Heart right ventricle (tissue), 16 donors: ENCODE measurements around the gene PLAC9. TPM values are rescaled to one million over a fixed set of nuclear protein-coding genes. Genes with fewer than 3 reads are reported as not detected.
A peak's percentile ranks its signal among the peaks of the same experiment; 100 is the strongest.

Experiments
- ATAC-seq, 8 donors: fragments of 200-7000 bp; cut with Tn5 transposase; one replicate each; pipeline ENCODE4 v1.9.1; 2020; ENCODE audit warnings: mild to moderate bottlenecking in 8 of 8, moderate library complexity in 8 of 8, moderate number of reproducible peaks in 1 of 8
- DNase-seq, 2 donors: peaks; one replicate each; pipeline ENCODE4 v3.0.0-alpha.2; 2020
- H3K27ac ChIP-seq, 10 donors: fragments of 200-600 bp; sonication (generic) in 2 of 10; one replicate each; pipeline versions ENCODE4 v1.5.0 to v1.8.0; 2020 to 2022; ENCODE audit warnings: mild to moderate bottlenecking in 3 of 10
- H3K27me3 ChIP-seq, 7 donors: fragments of 200-600 bp; one replicate each; pipeline ENCODE4 v1.8.0; 2021 to 2022; ENCODE audit warnings: mild to moderate bottlenecking in 2 of 7
- H3K36me3 ChIP-seq, 9 donors: fragments of 200-600 bp; sonication (generic) in 1 of 9; one replicate each; pipeline versions ENCODE4 v1.5.0 to v1.8.0; 2020 to 2022; ENCODE audit warnings: mild to moderate bottlenecking in 2 of 9
- H3K4me1 ChIP-seq, 9 donors: fragments of 200-600 bp; sonication (generic) in 1 of 9; one replicate each; pipeline versions ENCODE4 v1.5.0 to v1.8.0; 2020 to 2022; ENCODE audit warnings: mild to moderate bottlenecking in 4 of 9
- H3K4me3 ChIP-seq, 10 donors: fragments of 200-600 bp; sonication (generic) in 2 of 10; one replicate each; pipeline versions ENCODE4 v1.5.0 to v1.8.0; 2020 to 2022; ENCODE audit warnings: mild to moderate bottlenecking in 7 of 10, moderate library complexity in 2 of 10
- H3K9me3 ChIP-seq, 11 donors: fragments of 200-600 bp in 10 of 11; sonication (generic) in 2 of 11; one replicate each; pipeline versions ENCODE4 v1.5.0 to v1.8.0; 2013 to 2022; ENCODE audit warnings: mild to moderate bottlenecking in 2 of 11, control low read depth in 1 of 11, moderate library complexity in 1 of 11
- WGBS, 2 donors: extraction: QIAGEN DNeasy Blood & Tissue Kit; methylation state at CpG; one replicate each; pipeline ENCODE4 v1.1.7; 2013; ENCODE audit warnings: inconsistent platforms in 1 of 2; 5-methylcytosine and 5-hydroxymethylcytosine counted together
- intact Hi-C, 10 donors: fragments of 100-400 bp; cut with DNase I; formaldehyde crosslinking; loops; one replicate each; pipeline versions ENCODE4 v1.11.1 to v1.14.2; 2022
- polyA plus RNA-seq, 2 donors: library from polyadenylated mRNA; stranded (reverse); fragments of 200-250 nt; gene quantifications; one replicate each; pipeline ENCODE4 v1.2.3, GENCODE V29; 2013
- total RNA-seq, 10 donors: library from RNA; stranded (reverse); fragmentation: NEBNext Ultra II Directional in 3 of 10; extraction: Animal tissue kit (Norgen Biotek cat#: 25700) in 3 of 10; gene quantifications; one replicate each; pipeline versions ENCODE4 v1.2.1 to v1.2.4, GENCODE V29; 2021 to 2023
- TF ChIP-seq, protein P1 (sequence below), 9 donors: fragments of 200-600 bp; sonication (generic) in 2 of 9; IDR thresholded peaks; one replicate each; pipeline versions ENCODE4 v1.5.0 to v1.8.0; 2021 to 2022; ENCODE audit warnings: antibody characterized with exemption in 9 of 9, mild to moderate bottlenecking in 5 of 9, moderate library complexity in 1 of 9
- donor health status: Arrhythmogenic right ventricular cardiomyopathy.
- donor health status: ischemic (EF 13 %, LVEDD 7.1; RV severe dilation, severe dysfunction).
- donor health status: healthy with polysubstance abuse.
- donor health status: DM: no; HTN: yes; CAD: no.
- donor health status: DM: no; HTN: no; CAD: no.
- donor health status: ischemic (EF 25% LVEDD 6.9; RV normal size, moderate dysfunction).
- donor health status: ischemic (EF 25% LVEDD 5.7; RV mildly dilated, moderate dysfunction).
- donor health status: healthy.
- donor health status: DM: yes; HTN: yes; CAD: no.
- donor health status: Ischemic cardiomyopathy.
- donor health status: ischemic (EF 35%, LVEDD 5.7; RV mildly dilated, moderate dysfunction).
- donor health status: nonischemic (EF 11% LVEDD 7.7; RV severe dilation, severe dysfunction).
- donor health status: DM: yes; HTN: yes; CAD: no.
- donor health status: PGD.
- donor health status: ischemic (EF 29% LVEDD 5.4; RV normal size, mild dysfunction).
- donor health status: nonischemic (EF 23%, LVEDD 6.1; RV moderate dilation, normal function).

Gene PLAC9
- total and polyA plus RNA-seq, 12 donors, result 16.8 to 129 (median 28.7) TPM

DNA sequence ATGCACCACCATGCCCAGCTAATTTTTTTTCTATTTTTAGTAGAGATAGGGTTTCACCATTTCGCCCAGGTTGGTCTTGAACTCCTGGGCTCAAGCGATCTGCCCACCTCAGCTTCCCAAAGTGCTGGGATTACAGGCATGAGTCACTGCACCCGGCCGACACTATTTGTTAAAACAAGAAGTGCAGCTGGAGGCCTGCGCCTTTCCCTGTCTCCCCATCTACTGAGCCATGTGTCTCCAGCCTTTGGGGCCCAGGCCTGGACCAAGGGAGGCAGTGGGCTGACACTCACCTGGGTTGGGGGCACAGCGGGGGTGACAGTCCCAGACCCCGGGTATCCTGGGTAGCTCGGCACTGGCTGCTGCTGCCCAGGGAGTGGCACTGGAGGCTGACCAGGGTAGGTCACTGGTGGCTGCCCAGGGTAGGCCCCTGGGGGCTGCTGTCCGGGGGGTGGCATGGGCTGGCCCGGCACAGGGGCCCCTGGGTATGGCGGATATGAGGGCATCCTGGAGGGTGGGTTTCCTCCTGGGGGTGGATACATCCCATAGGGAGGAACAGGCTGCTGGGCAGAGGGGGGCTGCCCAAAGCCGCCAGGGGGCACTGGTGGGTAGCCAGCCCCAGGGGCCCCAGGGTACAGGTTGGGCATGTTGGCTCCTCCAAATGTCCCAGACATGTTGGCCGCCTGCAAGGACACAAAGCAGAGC, 36.3 kb downstream of the PLAC9 start:
- peak overlapping the region in 9 of 10 donors; percentile 36 to 86 (median 74) for H3K27ac ChIP-seq
- WGBS, 2 donors, result 87 to 94% methylated on average over 13 of the region's 13 CpGs
- TF ChIP-seq, protein P1, sequence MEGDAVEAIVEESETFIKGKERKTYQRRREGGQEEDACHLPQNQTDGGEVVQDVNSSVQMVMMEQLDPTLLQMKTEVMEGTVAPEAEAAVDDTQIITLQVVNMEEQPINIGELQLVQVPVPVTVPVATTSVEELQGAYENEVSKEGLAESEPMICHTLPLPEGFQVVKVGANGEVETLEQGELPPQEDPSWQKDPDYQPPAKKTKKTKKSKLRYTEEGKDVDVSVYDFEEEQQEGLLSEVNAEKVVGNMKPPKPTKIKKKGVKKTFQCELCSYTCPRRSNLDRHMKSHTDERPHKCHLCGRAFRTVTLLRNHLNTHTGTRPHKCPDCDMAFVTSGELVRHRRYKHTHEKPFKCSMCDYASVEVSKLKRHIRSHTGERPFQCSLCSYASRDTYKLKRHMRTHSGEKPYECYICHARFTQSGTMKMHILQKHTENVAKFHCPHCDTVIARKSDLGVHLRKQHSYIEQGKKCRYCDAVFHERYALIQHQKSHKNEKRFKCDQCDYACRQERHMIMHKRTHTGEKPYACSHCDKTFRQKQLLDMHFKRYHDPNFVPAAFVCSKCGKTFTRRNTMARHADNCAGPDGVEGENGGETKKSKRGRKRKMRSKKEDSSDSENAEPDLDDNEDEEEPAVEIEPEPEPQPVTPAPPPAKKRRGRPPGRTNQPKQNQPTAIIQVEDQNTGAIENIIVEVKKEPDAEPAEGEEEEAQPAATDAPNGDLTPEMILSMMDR (IDR thresholded peaks at IDR 0.05), result peak in 6 of 9 donors; percentile 17 to 44 (median 24)
- intact Hi-C loops, result loop anchor here in 2 of 10 donors (5.0 kb wide), 1 partner anchor 33 kb away; no protein-coding TSS in a partner anchor
- no peaks in the 10 kb centered on the region for H3K9me3 ChIP-seq
- DNase-seq (no peak), ATAC-seq (peak in 2 of 8 donors; percentile 18 to 31)
- H3K27me3 ChIP-seq, result no peaks in the 10 kb centered on the region
- peaks cover 0 to 99% (median 26%) of the 10 kb centered on the region in 9 donors for H3K36me3 ChIP-seq
- H3K4me3 ChIP-seq, result no peak overlapping the region
- peaks cover 39 to 96% (median 83%) of the 10 kb centered on the region in 9 donors for H3K4me1 ChIP-seq

DNA sequence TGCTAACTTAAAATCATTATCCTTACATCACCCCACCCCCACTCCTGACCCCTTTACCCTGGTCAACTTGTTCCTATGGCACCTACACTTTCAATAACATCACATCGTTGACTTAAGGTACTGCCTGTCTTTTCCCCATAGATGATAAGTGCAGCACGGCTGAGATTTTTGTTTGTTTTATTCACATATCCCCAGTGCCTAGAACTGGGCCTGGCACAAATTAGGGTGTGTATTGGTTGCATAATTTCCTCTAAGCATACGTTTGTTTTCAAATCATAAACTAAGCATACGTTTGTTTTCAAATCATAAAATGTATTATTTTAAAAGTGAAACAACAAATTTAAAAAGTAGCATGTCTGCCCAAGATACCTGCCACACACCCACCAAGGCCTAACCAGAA, 37.5 kb downstream of the PLAC9 start:
- Histone ChIP-seq H3K4me1 (peaks cover 34 to 88% (median 73%) of the 10 kb centered on the region in 9 donors), H3K36me3 (peaks cover 0 to 95% (median 15%) of the 10 kb centered on the region in 9 donors), H3K9me3 (no peaks in the 10 kb centered on the region), H3K27ac (no peak overlapping the region), H3K4me3 (no peak overlapping the region), H3K27me3 (no peaks in the 10 kb centered on the region)
- DNase-seq (no peak), ATAC-seq (no peak)
- 62 to 71% methylated on average over 4 of the region's 4 CpGs for WGBS, 2 donors
- intact Hi-C loops, result no loop called here
- TF ChIP-seq, protein P1 (IDR thresholded peaks at IDR 0.05), result no peak

DNA sequence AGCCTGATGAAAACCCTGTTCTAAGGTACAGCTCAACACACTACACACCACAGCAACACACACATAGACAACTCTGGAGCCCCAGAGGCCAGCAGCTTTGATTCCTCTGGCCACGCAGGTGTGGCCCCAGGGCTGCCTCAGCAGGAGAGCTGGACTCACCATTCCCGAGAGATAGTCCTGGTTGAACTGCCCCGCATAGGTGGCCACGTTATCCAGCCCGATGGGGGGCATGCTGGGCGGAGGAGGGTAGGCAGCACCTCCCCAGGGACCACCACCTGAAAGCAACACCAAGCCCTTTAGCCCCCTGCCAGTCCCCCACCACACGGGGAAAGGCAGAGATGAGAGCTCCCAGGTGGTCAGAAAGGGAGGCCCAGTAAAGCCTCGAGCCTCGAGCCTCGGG, 38.1 kb downstream of the PLAC9 start:
- intact Hi-C loops, result no loop called here
- peaks cover 0 to 93% (median 9%) of the 10 kb centered on the region in 9 donors for H3K36me3 ChIP-seq
- peaks cover 30 to 83% (median 69%) of the 10 kb centered on the region in 9 donors for H3K4me1 ChIP-seq
- no peak for DNase-seq
- H3K27ac ChIP-seq, result peak overlapping the region in 3 of 10 donors; percentile 1 to 20 (median 5)
- ATAC-seq, result no peak
- no peak overlapping the region for H3K4me3 ChIP-seq
- TF ChIP-seq, protein P1 (IDR thresholded peaks at IDR 0.05), result no peak
- no peaks in the 10 kb centered on the region for H3K27me3 ChIP-seq
- WGBS, 2 donors, result 88 to 90% methylated on average over 10 of the region's 10 CpGs
- no peaks in the 10 kb centered on the region for H3K9me3 ChIP-seq

DNA sequence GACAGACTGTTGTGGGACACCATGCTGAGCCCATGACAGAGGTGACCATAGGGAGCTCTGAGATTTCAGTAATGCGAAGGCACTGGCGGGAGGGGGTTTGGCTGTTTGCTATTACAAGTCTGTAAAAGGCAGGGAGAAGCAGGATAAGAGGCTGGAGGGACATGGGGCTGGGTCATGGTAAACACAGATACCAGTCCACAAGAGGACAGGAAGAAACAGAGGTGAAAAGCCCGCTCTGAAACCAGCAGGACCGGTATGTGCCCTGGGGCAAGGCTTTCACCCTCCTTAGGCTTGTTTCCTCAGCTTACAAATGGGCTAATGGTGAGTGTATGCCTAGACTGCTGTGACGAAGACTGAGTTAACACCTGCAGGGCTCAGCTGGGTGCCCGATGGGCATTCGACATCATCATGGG, 38.7 kb downstream of the PLAC9 start:
- Histone ChIP-seq H3K36me3 (peaks cover 0 to 88% (median 8%) of the 10 kb centered on the region in 9 donors), H3K4me3 (no peak overlapping the region), H3K9me3 (no peaks in the 10 kb centered on the region), H3K27me3 (no peaks in the 10 kb centered on the region), H3K4me1 (peaks cover 30 to 83% (median 69%) of the 10 kb centered on the region in 9 donors), H3K27ac (peak overlapping the region in 4 of 10 donors; percentile 1 to 29 (median 12))
- intact Hi-C loops, result no loop called here
- ATAC-seq (no peak), DNase-seq (no peak)
- TF ChIP-seq, protein P1 (IDR thresholded peaks at IDR 0.05), result no peak
- WGBS, 2 donors, result 87 to 91% methylated on average over 7 of the region's 7 CpGs
